GM21367 (cell line): ENCODE results near the gene GOLPH3L.
A peak's percentile ranks its signal among the peaks of the same experiment; 100 is the strongest.
"Not testable (repeated sequence)": the region's sequence is repeated elsewhere in the genome, so short reads cannot be mapped to it uniquely, and the experiment has no call there.

Source experiments
- ATAC-seq: cut with Tn5 transposase; IDR thresholded peaks from one replicate; pipeline ENCODE4 v1.9.1; 2021; ENCODE audit not compliant: unreplicated experiment

Gene GOLPH3L

DNA sequence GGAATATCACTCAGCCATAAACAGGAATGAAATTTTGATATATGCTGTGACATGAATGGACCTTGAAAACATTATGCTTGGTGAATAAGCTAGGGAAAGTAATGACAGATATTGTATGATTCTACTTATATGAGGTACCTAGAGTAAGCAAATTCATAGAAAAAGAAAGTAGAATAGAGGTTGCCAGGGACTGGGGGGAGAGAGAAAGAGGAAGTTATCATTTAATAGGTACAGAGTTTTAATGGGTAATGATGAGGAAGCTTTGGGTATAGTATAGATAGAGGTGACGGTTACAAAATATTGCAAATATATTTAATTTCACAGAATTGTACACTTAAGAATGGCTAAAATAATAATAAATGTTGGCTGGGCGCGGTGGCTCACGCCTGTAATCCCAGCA, 36.4 kb downstream of the GOLPH3L start:
- ATAC-seq: no peak

DNA sequence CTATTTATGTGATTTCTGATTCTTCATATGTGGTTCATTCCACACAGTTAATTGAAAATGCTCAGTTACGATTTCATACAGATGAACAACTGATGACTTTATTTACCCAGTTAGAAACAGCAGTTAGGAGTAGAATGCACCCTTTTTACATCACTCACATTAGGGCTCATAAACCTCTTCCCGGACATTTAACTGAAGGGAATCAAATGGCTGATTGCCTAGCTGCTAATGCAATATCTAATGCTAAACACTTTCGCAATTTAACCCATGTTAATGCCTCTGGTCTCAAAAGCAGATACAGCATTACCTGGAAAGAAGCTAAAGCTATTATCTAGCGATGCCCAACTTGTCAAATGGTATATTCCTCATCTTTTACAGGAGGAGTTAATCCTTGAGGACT, 39.9 kb downstream of the GOLPH3L start:
- ATAC-seq: not testable (repeated sequence)

DNA sequence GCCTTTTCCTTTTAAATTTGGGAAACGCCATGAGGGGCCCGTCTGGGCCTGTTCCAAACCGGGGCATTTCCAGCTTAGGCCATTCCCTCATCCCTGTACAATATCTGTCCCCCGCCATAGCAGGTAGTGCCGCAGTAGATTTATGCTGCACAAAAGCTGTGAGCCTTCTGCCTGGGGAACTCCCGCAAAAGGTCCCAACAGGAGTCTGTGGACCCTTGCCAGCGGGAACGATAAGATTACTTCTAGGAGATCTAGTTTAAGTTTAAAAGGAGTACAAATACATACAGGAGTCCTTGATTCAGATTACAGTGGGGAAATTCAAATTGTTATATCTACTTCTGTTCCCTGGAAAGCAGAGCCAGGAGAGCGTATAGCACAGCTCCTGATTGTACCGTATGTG, 42.3 kb downstream of the GOLPH3L start:
- not testable (repeated sequence) for ATAC-seq

DNA sequence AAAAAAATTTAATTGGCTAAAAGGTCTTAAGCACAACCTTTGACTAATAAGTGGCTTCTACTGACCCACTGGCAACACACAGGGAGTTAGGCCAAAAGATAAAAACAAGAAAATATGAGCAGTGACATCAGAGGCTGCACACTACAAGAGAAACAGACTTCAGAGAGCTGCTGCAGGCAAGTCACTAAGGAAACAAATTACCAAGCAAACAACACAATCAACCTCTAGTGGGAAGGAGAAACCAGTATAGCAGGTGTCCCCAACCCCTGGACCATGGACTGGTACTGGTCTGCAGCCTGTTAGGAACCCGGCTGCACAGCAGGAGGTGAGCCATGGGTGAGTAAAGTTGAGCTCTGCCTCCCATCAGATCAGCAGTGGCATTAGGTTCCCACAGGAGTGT, 46.8 kb downstream of the GOLPH3L start:
- ATAC-seq: no peak

DNA sequence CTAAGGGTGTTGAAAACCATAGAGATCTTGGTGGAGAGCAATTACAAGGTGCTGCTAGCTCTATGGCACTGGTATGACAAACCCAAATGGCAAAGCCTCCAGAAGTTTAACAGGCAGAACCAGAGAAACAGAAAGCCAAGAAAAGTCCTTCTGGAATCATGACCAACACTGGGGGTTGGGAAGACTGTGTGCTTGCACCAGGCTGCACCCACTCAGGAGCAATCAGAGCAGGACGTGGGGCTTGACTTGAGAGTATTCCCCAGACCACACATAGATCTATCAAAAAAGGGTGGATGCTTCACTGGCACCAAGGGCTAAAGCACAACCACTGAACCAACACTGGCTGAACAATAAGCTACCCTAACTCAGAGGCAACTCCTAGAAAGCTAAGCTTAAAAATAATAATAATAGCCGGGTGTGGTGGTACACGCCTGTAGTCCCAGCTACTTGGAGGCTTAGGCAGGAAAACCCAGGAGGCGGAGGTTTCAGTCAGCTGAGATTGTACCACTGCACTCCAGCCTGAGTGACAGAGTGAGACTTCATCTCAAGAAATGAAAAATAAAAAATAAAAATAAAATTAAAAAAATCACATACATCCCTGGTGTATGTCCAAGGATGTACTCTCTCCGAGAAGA, 47.4 kb downstream of the GOLPH3L start:
- ATAC-seq: no peak

DNA sequence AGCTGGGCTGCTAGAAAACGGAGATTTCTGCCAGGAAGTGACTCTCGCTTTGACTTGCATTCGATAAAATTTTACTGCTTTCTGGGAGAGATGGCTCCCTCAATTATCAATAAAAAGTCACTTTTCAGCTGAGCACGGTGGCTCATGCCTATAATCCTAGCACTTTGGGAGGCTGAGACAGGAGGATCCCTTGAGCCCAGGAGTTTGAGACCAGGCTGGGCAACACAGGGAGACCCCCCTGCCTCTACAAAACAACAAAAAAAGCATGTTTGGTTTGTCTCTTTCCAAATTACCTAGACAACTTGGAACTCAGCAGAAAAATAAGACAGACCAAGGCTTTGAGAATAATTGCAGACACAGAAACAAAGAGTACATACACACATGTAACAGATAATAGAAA, 54.7 kb downstream of the GOLPH3L start:
- no peak for ATAC-seq

DNA sequence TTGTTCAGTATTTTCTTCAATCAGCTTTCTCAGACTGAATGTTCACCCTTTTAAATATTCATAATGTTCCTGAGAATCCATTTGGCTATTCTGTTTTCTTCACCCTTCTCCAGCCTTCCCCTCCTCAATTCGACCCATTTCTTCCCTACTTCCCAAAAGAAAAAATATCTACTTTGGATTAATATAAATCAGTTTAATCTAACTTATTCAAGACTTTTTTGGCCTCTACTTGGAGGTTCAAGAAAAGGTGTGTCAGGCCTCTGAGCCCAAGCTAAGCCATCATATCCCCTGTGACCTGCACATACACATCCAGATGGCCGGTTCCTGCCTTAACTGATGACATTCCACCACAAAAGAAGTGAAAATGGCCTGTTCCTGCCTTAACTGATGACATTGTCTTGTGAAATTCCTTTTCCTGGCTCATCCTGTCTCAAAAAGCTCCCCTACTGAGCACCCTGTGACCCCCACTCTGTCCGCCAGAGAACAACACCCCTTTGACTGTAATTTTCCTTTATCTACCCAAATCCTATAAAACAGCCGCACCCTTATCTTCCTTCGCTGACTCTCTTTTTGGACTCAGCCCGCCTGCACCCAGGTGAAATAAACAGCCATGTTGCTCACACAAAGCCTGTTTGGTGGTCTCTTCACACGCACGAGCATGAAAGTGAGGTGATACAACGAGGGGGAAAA, 55.7 kb downstream of the GOLPH3L start:
- ATAC-seq: not testable (repeated sequence)

DNA sequence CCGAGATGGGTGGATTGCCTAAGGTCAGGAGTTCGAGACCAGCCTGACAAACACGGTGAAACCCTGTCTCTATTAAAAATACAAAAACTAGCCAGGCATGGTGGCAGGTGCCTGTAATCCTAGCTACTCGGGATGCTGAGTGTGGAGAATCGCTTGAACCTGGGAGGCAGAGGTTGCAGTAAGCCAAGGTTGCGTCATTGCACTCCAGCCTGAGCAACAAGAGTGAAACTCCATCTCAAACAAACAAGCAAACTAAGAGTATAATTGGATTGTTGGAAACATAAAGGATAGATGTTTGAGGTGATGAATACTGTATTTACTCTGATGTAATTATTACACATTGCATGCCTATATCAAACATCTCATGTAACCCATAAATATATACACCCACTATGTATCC, 58.5 kb downstream of the GOLPH3L start:
- not testable (repeated sequence) for ATAC-seq

DNA sequence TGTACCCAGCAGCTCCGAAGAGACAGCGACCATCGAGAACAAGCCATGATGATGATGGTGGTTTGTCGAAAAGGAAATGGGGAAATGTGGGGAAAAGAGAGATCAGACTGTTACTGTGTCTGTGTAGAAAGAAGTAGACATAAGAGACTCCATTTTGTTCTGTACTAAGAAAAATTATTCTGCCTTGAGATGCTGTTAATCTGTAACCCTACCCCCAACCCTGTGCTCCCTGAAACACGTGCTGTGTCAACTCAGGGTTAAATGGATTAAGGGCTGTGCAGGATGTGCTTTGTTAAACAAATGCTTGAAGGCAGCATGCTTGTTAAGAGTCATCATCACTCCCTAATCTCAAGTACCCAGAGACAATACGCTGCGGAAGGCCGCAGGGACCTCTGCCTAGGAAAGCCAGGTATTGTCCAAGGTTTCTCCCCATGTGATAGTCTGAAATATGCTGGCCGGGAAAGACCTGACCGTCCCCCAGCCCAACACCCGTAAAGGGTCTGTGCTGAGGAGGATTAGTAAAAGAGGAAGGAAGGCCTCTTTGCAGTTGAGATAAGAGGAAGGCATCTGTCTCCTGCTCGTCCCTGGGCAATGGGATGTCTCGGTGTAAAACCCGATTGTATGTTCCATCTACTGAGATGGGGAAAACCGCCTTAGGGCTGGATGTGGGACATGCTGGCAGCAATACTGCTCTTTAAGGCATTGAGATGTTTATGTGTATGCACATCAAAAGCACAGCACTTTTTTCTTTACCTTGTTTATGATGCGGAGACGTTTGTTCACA, 61.9 kb downstream of the GOLPH3L start:
- not testable (repeated sequence) for ATAC-seq

DNA sequence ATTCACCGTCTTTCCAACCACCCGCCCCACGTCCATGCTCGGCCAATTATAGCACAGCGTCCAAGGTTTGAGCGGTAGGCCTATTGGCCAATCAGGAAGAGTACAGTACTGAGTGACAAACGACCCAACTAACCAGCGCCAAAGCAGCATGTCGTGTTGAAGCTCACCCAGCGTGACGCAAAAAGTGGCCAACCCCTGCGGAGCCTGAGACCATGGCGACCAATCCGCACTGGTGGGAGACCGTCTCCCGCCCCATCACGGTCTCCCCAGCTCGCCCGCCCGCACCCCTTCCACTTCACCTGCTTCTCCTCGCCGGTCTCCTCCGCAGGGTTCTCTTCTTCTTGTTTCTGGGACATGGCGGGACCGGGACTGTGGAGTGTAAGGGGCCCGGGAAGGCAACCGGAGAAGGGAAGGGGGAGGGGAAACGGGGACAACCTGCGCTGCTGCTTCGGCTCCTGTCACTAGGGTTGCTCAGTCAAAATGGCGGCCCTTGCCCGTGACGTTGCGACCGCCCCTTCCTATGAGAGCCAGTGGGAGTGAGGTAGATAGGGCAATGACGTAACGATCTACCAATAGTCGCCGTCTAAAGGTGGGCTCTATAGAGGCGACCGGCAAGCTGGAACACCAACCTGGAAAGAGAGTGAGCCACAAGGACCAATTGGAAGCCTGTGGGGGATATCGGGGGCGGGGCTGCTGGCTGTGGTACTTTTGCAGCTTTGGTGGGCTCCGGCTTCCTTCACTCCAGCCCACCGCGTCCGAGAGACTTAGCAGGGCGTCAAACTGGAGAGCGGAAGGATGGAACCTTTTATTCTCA, 67.6 kb downstream of the GOLPH3L start, which contains the start of gene ENSA:
Gene ENSA (minus strand): TSS at position 498 of the 814 bp plus-strand sequence. CDS start 142 bp downstream, at position 356.
- peak; percentile 87 for ATAC-seq

DNA sequence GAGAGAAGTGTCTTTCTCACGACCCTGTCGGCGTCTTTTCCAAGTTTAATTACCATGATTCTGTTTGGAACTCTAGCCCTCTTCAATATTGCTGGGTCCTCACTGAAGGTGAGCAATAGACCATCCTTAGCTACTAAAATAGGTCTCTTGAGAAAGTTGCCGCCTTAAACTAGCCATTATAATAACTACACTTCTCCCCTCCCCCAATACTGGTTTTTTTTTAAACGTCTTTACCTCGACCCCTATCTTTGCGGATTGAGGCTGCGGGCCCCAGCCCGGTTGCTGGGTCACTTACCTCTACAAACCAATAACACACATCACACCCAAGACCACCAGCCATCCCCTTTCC, 68.2 kb downstream of the GOLPH3L start:
- no peak for ATAC-seq

DNA sequence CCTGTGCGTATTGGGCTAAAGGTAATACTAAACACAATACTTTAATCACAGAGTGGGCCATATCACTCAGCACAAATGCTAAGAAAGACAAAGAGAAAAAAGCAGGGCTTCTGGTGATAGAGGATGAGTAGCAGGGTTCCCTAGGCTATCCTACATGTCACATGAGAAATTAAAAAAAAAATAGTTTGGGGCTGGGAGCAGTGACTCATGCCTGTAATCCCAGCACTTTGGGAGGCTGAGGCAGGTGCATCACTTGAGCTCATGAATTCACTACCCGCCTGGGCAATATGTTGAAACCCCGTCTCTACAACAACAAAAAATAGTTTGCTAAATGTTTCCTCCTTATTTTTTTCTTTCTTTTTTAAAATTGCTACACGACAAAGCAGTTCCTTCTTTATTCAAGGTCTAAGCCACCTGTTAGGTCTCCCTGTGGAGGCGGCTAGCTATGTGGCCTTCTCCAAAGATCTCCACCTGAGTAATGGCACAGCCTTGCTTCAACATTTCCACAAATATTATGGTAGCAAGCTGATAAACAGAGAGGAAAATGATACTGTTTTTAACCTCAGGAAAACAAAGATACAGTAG, 69.0 kb downstream of the GOLPH3L start:
- no peak for ATAC-seq

DNA sequence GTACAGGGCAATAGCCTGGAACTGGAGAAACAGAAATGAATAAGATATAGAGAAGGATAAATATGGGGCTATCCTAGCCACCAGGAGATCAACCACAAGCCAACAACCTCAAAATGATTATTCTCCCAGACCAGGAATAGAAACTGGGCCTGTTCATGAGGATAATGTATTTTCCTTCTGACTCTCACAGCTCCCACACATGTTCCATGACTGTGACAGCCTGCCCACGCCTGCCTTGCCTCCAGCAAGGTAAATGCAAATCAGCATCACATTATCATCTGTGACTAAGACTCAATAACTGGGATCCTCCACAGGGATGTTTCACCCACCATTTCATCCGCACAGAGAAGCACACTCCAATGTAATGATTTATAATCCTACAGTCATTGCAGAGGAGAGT, 70.8 kb downstream of the GOLPH3L start:
- no peak for ATAC-seq

DNA sequence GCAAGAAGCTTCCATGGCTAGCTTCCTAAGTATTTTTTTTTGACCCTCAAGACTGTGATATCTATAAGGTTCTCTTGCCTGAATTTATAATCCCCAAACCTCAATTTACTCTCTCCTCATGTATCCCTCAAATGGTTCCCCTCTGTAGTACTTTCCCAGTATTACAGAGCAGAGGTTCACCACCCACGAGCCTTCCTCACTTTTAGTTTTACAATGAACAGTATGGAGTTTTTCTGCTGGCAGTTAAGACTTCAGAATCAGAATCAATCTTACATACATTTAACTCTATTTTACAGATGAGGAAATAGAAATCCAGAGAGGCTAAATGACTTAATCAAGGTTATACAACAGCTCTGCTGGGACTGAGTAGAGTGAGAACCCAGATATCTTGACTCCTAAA, 72.4 kb downstream of the GOLPH3L start:
- not testable (repeated sequence) for ATAC-seq

DNA sequence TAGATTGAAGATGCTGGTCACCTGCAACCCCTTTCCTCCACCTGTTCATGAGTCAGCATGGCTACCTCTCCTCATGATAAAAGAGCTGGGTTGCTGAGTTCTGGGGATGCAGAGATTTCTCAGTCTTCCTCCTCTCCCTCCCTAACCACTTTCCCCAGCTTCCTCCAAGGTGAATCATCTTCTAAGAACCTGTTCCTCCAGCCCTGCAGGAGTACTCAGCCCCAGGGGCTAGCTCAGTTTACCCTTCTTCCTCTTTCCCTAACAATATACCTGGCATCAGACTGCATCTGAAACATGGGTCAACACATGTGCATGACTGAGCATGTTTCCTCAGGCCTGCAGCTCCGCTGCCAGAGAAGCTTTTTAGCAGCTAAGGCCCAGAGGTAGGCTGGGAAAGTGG, 72.8 kb downstream of the GOLPH3L start:
- not testable (repeated sequence) for ATAC-seq

DNA sequence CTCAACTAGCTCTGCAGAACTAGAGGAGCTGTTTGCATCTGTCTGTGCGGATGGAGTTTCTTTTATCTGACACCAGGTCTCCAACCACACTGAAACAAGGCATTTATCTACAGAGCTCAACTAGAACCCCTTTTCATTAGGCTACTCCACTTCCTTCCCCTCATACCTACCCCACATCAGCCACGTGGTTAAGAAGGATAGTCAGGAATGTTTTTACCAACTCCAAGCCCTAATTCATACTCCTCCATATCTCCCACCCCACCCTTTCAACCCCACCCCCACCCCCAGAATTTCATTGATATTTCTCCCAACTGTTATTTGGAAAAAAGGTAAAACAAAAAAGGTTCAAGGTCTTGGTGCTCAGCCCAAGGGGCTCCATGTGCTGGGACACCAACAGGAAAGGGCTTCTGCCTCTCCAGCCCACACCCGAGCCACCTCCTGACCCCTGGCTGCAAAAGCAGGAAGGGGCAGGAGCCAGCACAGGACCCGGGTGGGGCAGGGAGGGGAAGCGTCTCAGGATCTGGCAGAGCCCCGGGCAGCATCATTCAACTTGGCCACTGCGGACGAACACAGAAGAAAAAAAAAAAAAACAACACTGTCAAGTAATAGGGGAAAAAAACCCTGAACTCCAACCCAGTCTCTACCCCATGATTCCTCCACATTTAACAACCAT, 74.5 kb downstream of the GOLPH3L start:
- ATAC-seq: no peak

DNA sequence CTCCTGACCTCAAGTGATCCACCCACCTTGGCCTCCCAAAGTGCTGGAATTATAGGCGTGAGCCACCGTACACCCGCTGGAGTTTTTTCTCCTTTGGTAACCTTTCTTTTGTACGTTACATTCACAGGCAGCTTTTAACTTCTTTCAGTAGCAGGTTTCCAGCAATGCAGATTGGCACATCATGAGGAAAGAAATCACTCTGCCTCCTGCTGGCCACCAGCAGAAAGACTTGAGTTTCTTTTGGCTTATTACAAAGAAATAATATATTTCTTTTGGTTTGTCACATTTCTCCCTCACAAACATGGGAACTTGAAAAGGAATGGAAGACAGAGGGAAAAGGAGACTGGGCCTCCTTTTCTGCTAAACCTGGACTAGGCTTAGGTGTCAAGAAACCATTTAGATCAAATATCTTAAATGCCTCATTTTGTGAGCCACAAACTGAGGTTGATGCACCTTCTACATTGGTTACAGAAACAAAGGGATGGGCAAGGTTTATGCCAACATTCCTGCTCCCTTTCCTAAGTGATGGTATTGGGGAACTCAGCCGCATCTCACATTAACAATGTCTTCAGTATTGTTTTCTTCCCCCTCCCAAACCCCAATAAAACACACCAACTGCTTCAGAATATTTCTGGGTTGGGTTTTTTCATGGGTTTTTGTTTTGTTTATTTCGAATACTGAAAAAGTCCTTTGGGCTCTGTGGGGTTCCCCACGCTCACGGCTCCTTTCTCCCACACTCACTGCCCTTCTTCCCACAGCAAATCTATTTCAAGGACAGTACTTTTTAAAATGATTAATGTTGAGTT, 75.3 kb downstream of the GOLPH3L start:
- no peak for ATAC-seq

DNA sequence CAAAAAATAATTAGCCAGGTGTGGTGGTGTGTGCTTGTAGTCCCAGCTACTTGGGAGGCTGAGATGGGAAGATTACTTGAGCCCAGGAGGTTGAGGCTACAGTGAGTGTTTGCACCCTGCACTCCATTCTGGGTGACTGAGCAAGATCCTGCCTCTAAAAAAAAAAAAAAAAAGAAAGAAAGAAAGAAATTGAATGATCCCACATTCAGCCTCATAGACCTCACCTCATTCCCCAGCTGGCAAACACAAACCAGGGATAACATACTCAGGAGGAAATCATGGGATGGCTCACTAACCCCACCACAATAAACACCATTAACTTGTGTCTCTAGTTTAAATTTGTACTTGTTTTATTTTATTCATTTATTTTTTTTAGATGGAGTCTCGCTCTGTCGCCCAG, 76.0 kb downstream of the GOLPH3L start:
- ATAC-seq: no peak
